ENCODE data around the gene CILP2. TPM values are rescaled to one million over a fixed set of nuclear protein-coding genes. Genes with fewer than 3 reads are reported as not detected.

Gene CILP2
- total and polyA plus RNA-seq, 2 donors (not counting 1 experiment from before 2014, with no cell fraction given) = 0.10 to 0.66 TPM

DNA sequence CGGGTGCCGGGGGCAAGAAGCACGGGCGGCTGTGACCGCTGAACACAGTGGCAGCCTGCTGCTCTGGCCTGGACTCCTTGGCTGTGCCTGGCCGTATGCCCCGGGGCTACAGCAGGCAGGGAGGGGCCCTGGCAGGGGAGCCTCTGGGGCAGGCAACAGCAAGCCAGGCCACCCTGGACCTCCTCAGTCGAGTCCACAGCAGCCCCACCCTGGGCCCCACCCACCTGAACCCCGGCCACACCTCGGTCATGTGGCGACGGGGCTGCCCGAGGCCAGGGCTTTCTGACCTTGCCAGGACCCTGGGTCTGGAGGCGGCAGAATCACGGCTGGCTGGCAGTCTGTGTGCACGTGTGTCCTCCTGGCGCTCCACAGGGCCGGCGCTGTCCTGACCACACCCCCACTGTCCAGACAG lies 8.7 kb downstream of the CILP2 start:
- H4K20me1 ChIP-seq (ENCODE audit: control insufficient read depth, extremely low read depth, insufficient read depth, low read length) = no peaks in the 10 kb centered on the region
- no peak for TF ChIP-seq EZH2 (IDR thresholded peaks at IDR 0.05; ENCODE audit: low read length, missing control alignments)
- TF ChIP-seq, protein P1, sequence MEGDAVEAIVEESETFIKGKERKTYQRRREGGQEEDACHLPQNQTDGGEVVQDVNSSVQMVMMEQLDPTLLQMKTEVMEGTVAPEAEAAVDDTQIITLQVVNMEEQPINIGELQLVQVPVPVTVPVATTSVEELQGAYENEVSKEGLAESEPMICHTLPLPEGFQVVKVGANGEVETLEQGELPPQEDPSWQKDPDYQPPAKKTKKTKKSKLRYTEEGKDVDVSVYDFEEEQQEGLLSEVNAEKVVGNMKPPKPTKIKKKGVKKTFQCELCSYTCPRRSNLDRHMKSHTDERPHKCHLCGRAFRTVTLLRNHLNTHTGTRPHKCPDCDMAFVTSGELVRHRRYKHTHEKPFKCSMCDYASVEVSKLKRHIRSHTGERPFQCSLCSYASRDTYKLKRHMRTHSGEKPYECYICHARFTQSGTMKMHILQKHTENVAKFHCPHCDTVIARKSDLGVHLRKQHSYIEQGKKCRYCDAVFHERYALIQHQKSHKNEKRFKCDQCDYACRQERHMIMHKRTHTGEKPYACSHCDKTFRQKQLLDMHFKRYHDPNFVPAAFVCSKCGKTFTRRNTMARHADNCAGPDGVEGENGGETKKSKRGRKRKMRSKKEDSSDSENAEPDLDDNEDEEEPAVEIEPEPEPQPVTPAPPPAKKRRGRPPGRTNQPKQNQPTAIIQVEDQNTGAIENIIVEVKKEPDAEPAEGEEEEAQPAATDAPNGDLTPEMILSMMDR (conservative IDR thresholded peaks at IDR 0.05 in 1 of 2, IDR thresholded peaks at IDR 0.05 in 1 of 2; ENCODE audit: low read depth in 1 of 2, low read length in 2 of 2) = no peak
- H3K79me2 ChIP-seq (ENCODE audit: control insufficient read depth, insufficient read depth, low read length) = no peaks in the 10 kb centered on the region
- no peak overlapping the region for H3K27ac ChIP-seq (ENCODE audit: insufficient read depth, low read length)
- no peaks in the 10 kb centered on the region for H3K4me1 ChIP-seq (ENCODE audit: control insufficient read depth, extremely low read depth, insufficient read depth, low read length)
- H3K27me3 ChIP-seq (ENCODE audit: control insufficient read depth, insufficient read depth, low read length) = peaks cover 7% of the 10 kb centered on the region
- no peak overlapping the region for H3K9ac ChIP-seq (ENCODE audit: insufficient read depth, low read length)
- H2AFZ ChIP-seq (ENCODE audit: low read length) = no peak overlapping the region
- H3K36me3 ChIP-seq (ENCODE audit: control insufficient read depth, insufficient read depth, low read length) = no peaks in the 10 kb centered on the region
- H3K9me3 ChIP-seq (ENCODE audit: control insufficient read depth, insufficient read depth, low read depth, low read length) = no peaks in the 10 kb centered on the region
- no peak for DNase-seq (ENCODE audit: low read depth in 2 of 2)
- no peak overlapping the region for H3K4me3 ChIP-seq (replicated peaks in 1 of 4; ENCODE audit: control extremely low read depth in 1 of 4, insufficient read depth in 1 of 4, low read depth in 3 of 4, low read length in 4 of 4)
- H3K4me2 ChIP-seq (ENCODE audit: extremely low read depth, insufficient read depth, low read length) = no peak overlapping the region

DNA sequence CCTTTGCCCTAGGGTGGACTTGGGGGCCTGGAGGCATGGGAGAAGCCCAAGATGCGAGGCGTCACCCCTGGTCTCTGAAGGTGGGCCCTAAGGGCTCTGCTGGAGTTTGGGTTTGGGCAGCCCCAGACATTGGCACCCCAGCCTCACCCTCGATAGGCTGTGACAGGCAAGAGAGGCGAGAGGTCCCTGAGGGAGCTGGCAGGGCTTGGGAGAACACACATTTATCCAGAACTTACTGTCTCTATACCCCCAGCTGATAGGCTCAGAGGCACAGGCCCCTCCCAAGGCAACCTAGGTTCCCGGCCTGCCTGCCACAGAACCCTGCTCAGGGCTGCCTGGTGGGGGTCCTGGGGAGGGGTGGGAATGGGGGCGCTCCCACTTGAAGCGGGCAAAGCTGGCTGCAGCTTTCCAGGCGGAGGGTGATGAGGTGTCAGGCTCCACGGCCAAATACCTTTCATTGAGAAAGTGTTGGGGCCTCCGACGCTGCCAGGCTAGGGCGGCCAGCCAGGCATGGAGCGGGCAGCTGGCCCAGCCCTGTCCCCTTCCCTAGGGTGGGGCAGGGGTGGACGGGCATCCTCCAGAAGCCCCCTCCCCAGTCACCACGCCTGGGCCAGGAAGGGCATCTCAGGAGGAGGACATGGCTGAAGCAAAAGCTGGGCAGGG lies 9.7 kb downstream of the CILP2 start:
- H3K4me2 ChIP-seq (ENCODE audit: extremely low read depth, insufficient read depth, low read length) = no peak overlapping the region
- no peak for DNase-seq (ENCODE audit: low read depth in 2 of 2)
- H3K79me2 ChIP-seq (ENCODE audit: control insufficient read depth, insufficient read depth, low read length) = no peaks in the 10 kb centered on the region
- H3K9me3 ChIP-seq (ENCODE audit: control insufficient read depth, insufficient read depth, low read depth, low read length) = no peaks in the 10 kb centered on the region
- H3K27me3 ChIP-seq (ENCODE audit: control insufficient read depth, insufficient read depth, low read length) = peaks cover 7% of the 10 kb centered on the region
- H3K27ac ChIP-seq (ENCODE audit: insufficient read depth, low read length) = no peak overlapping the region
- TF ChIP-seq EZH2 (IDR thresholded peaks at IDR 0.05; ENCODE audit: low read length, missing control alignments) = no peak
- TF ChIP-seq, protein P1 (conservative IDR thresholded peaks at IDR 0.05 in 1 of 2, IDR thresholded peaks at IDR 0.05 in 1 of 2; ENCODE audit: low read depth in 1 of 2, low read length in 2 of 2) = no peak
- no peak overlapping the region for H3K9ac ChIP-seq (ENCODE audit: insufficient read depth, low read length)
- H2AFZ ChIP-seq (ENCODE audit: low read length) = no peak overlapping the region
- H3K4me1 ChIP-seq (ENCODE audit: control insufficient read depth, extremely low read depth, insufficient read depth, low read length) = no peaks in the 10 kb centered on the region
- no peak overlapping the region for H3K4me3 ChIP-seq (replicated peaks in 1 of 4; ENCODE audit: control extremely low read depth in 1 of 4, insufficient read depth in 1 of 4, low read depth in 3 of 4, low read length in 4 of 4)
- no peaks in the 10 kb centered on the region for H3K36me3 ChIP-seq (ENCODE audit: control insufficient read depth, insufficient read depth, low read length)
- H4K20me1 ChIP-seq (ENCODE audit: control insufficient read depth, extremely low read depth, insufficient read depth, low read length) = no peaks in the 10 kb centered on the region

DNA sequence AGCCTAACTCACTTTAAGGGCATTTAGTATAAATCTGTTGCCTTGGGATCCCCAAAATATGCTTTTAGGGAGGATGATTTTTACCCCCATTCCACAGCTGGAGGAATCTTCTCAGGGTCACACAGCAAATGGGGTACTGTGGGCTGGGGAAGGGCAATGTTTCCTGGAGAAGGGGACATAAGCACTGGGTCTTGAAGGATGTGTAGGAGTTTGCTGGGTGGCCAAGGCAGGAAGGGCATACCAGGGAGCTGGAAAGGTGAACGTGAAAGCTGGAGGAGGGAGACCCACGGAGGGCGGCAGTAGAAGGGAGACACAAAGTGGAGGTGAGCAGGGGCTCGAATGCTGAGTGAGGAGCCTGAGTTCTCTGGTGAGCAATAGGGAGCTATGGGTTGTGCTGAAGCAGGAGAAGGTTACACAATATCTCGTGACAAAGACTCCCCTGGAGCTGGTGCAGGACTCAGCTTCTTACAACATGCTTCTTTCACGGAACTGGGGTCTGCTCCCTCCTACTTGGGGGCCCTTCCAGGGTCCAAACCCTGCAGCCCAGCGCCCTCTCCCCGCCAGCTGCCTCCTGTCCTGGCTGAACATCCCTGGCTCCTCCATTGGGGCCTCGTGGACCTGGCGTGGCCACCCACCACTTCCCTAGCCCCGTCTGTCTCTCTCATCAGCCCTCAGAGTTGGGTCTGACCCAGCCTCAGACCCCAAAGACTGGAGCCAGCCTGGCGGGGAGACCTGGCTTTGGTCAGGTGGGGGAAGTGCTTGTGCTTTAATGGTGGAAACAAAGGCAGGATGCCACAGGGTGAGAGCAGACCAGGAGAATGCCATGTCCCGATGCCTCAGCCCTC lies 11.1 kb downstream of the CILP2 start:
- TF ChIP-seq, protein P1 (conservative IDR thresholded peaks at IDR 0.05 in 1 of 2, IDR thresholded peaks at IDR 0.05 in 1 of 2; ENCODE audit: low read depth in 1 of 2, low read length in 2 of 2) = no peak
- no peak for TF ChIP-seq EZH2 (IDR thresholded peaks at IDR 0.05; ENCODE audit: low read length, missing control alignments)
- no peaks in the 10 kb centered on the region for H3K9me3 ChIP-seq (ENCODE audit: control insufficient read depth, insufficient read depth, low read depth, low read length)
- no peak for DNase-seq (ENCODE audit: low read depth in 2 of 2)
- H3K79me2 ChIP-seq (ENCODE audit: control insufficient read depth, insufficient read depth, low read length) = no peaks in the 10 kb centered on the region
- H3K9ac ChIP-seq (ENCODE audit: insufficient read depth, low read length) = no peak overlapping the region
- H3K27me3 ChIP-seq (ENCODE audit: control insufficient read depth, insufficient read depth, low read length) = peaks cover 7% of the 10 kb centered on the region
- H4K20me1 ChIP-seq (ENCODE audit: control insufficient read depth, extremely low read depth, insufficient read depth, low read length) = no peaks in the 10 kb centered on the region
- no peak overlapping the region for H2AFZ ChIP-seq (ENCODE audit: low read length)
- H3K36me3 ChIP-seq (ENCODE audit: control insufficient read depth, insufficient read depth, low read length) = no peaks in the 10 kb centered on the region
- H3K4me2 ChIP-seq (ENCODE audit: extremely low read depth, insufficient read depth, low read length) = no peak overlapping the region
- H3K27ac ChIP-seq (ENCODE audit: insufficient read depth, low read length) = no peak overlapping the region
- H3K4me3 ChIP-seq (replicated peaks in 1 of 4; ENCODE audit: control extremely low read depth in 1 of 4, insufficient read depth in 1 of 4, low read depth in 3 of 4, low read length in 4 of 4) = no peak overlapping the region
- H3K4me1 ChIP-seq (ENCODE audit: control insufficient read depth, extremely low read depth, insufficient read depth, low read length) = no peaks in the 10 kb centered on the region

All from fibroblast of lung (primary cell).